A673 (cell line): Measurements from ENCODE around the gene H6PD. TPM values are rescaled to one million over a fixed set of nuclear protein-coding genes. Genes with fewer than 3 reads are reported as not detected.

ENCODE experiments used
- BruUV-seq: library from RNA; stranded (reverse); fragments of 400-500 nt; replicated peaks from 2 replicates; lab custom pipeline; 2021; lab: Mats Ljungman, UMichigan
- CTCF ChIA-PET: fragments of 300-600 bp; sonication (Branson Sonifier 250); formaldehyde crosslinking; loops from one replicate; lab custom pipeline; 2022; ENCODE audit warnings: antibody characterized with exemption; lab: Charles Lee
- POLR2A ChIA-PET: fragments of 300-600 bp; sonication (Branson Sonifier 250); formaldehyde crosslinking; loops from one replicate; lab custom pipeline; 2022; ENCODE audit warnings: antibody characterized with exemption; ENCODE audit not compliant: low non-redundant PET; lab: Charles Lee
- DNase-seq: peaks from one replicate; pipeline ENCODE4 v3.0.0-alpha.2; 2015; ENCODE audit warnings: low spot score
- H3K27ac ChIP-seq: fragments of 200-600 bp; sonication (generic); 2 replicates; pipeline ENCODE4 v1.5.1; 2016; ENCODE audit warnings: mixed run types, low read depth, mild to moderate bottlenecking, mixed read lengths, antibody characterized with exemption, low read length; ENCODE audit not compliant: poor library complexity, severe bottlenecking
- H3K27me3 ChIP-seq: fragments of 200-600 bp; sonication (generic); replicated peaks from 2 replicates; pipeline ENCODE4 v1.6.1; 2017; ENCODE audit warnings: mixed run types, low read depth, mild to moderate bottlenecking, mixed read lengths, antibody characterized with exemption, low read length; ENCODE audit not compliant: insufficient read depth, poor library complexity
- H3K36me3 ChIP-seq: fragments of 200-600 bp; sonication (generic); 2 replicates; pipeline ENCODE4 v1.6.1; 2016; ENCODE audit warnings: mixed run types, mild to moderate bottlenecking, mixed read lengths, antibody characterized with exemption, low read length; ENCODE audit not compliant: insufficient read depth, poor library complexity, severe bottlenecking
- H3K4me1 ChIP-seq: fragments of 200-600 bp; sonication (generic); 2 replicates; pipeline ENCODE4 v1.6.1; 2017; ENCODE audit warnings: mixed run types, mild to moderate bottlenecking, mixed read lengths, antibody characterized with exemption, low read length; ENCODE audit not compliant: insufficient read depth, poor library complexity, severe bottlenecking
- H3K4me3 ChIP-seq: fragments of 200-600 bp; sonication (generic); 2 replicates; pipeline ENCODE4 v1.5.1; 2016; ENCODE audit warnings: low read depth, mixed run types, mild to moderate bottlenecking, mixed read lengths, low read length; ENCODE audit not compliant: poor library complexity, severe bottlenecking
- H3K9me3 ChIP-seq: fragments of 200-600 bp; sonication (generic); 2 replicates; pipeline ENCODE4 v1.6.1; 2016; ENCODE audit warnings: mixed run types, low read depth, mild to moderate bottlenecking, mixed read lengths, antibody characterized with exemption, low read length; ENCODE audit not compliant: poor library complexity, severe bottlenecking
- EZH2 ChIP-seq: fragments of 200-600 bp; sonication (generic); IDR thresholded peaks from 2 replicates; pipeline ENCODE4 v1.6.1; 2017; ENCODE audit warnings: borderline replicate concordance, low read depth, mild to moderate bottlenecking, mixed read lengths, antibody characterized with exemption, low read length; ENCODE audit not compliant: poor library complexity, severe bottlenecking
- intact Hi-C: fragments of 100-400 bp; cut with micrococcal nuclease; formaldehyde crosslinking; loops from one replicate; pipeline ENCODE4 v1.10.0; 2022; ENCODE audit not compliant: unreplicated experiment
- total RNA-seq: library from RNA; stranded (reverse); gene quantifications from 2 replicates; pipeline ENCODE4 v1.2.3, GENCODE V29; 2021
- TF ChIP-seq, protein P1 (sequence below): fragments of 300-800, 200-600 bp; sonication (generic); conservative IDR thresholded peaks from 2 replicates; pipeline ENCODE4 v1.5.1; 2017; ENCODE audit warnings: low read depth, mild to moderate bottlenecking, antibody characterized with exemption, low read length, moderate library complexity, mixed read lengths

H6PD gene
- total RNA-seq, 1 experiment from 2014 or later = 6.2 TPM

DNA sequence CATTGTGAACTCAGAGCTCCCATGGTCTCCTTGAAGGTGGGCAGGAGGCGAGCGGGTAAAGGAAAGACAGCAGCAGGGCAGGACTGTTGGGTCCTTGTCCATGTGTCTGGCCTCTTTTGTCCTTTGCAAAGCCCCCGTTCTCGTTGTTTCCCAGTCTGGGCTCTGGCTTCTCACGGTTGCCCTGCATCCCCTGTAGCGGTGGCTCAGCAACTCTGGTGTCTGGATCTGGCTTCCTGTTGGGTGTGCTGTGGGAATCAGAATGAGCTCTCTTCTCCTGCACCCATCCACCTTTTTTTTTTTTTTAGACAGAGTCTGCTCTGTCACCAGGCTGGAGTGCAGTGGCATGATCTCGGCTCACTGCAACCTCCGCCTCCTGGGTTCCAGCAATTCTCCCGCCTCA is 11.1 kb downstream of the H6PD start:
- CTCF ChIA-PET = interaction anchor here (1.3 kb wide), 1 partner anchor 21 kb away, joined by 4 read pairs; no protein-coding TSS in a partner anchor
- Histone ChIP-seq H3K27ac (no peak overlapping the region), H3K4me3 (no peak overlapping the region), H3K36me3 (no peaks in the 10 kb centered on the region), H3K4me1 (no peaks in the 10 kb centered on the region), H3K9me3 (no peaks in the 10 kb centered on the region), H3K27me3 (peaks cover 5% of the 10 kb centered on the region)
- no peak for TF ChIP-seq EZH2
- TF ChIP-seq, protein P1, sequence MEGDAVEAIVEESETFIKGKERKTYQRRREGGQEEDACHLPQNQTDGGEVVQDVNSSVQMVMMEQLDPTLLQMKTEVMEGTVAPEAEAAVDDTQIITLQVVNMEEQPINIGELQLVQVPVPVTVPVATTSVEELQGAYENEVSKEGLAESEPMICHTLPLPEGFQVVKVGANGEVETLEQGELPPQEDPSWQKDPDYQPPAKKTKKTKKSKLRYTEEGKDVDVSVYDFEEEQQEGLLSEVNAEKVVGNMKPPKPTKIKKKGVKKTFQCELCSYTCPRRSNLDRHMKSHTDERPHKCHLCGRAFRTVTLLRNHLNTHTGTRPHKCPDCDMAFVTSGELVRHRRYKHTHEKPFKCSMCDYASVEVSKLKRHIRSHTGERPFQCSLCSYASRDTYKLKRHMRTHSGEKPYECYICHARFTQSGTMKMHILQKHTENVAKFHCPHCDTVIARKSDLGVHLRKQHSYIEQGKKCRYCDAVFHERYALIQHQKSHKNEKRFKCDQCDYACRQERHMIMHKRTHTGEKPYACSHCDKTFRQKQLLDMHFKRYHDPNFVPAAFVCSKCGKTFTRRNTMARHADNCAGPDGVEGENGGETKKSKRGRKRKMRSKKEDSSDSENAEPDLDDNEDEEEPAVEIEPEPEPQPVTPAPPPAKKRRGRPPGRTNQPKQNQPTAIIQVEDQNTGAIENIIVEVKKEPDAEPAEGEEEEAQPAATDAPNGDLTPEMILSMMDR = no peak
- no peak for DNase-seq
- BruUV-seq = no TSS peak
- POLR2A ChIA-PET = no interaction called here
- intact Hi-C loops = no loop called here

DNA sequence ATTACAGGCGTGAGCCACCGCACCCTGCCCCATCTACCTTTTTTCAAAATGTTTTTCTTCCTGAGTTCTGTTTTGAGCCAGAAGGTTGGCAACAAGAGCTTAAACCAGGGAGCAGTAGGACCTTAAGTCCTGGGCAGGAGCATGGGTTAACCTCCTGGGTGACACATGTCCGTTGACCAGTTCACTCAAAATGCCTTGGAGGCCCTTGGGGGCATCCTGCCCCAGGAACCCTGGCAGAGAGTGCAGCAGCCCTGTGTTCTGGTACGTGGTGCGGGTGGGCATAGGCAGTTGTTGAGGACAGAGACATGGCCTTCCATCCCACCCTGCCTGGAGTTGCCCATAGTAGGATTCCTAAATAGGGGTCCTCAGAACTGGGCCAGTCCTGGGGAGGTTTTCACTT is 11.6 kb downstream of the H6PD start:
- Histone ChIP-seq H3K36me3 (no peaks in the 10 kb centered on the region), H3K27me3 (peaks cover 9% of the 10 kb centered on the region), H3K4me3 (no peak overlapping the region), H3K27ac (no peak overlapping the region), H3K4me1 (no peaks in the 10 kb centered on the region), H3K9me3 (no peaks in the 10 kb centered on the region)
- intact Hi-C loops = no loop called here
- BruUV-seq = no TSS peak
- ChIA-PET CTCF (interaction anchor here (1.3 kb wide), 1 partner anchor 21 kb away, joined by 4 read pairs; no protein-coding TSS in a partner anchor), POLR2A (no interaction called here)
- no peak for TF ChIP-seq EZH2
- TF ChIP-seq, protein P1 = no peak
- no peak for DNase-seq

DNA sequence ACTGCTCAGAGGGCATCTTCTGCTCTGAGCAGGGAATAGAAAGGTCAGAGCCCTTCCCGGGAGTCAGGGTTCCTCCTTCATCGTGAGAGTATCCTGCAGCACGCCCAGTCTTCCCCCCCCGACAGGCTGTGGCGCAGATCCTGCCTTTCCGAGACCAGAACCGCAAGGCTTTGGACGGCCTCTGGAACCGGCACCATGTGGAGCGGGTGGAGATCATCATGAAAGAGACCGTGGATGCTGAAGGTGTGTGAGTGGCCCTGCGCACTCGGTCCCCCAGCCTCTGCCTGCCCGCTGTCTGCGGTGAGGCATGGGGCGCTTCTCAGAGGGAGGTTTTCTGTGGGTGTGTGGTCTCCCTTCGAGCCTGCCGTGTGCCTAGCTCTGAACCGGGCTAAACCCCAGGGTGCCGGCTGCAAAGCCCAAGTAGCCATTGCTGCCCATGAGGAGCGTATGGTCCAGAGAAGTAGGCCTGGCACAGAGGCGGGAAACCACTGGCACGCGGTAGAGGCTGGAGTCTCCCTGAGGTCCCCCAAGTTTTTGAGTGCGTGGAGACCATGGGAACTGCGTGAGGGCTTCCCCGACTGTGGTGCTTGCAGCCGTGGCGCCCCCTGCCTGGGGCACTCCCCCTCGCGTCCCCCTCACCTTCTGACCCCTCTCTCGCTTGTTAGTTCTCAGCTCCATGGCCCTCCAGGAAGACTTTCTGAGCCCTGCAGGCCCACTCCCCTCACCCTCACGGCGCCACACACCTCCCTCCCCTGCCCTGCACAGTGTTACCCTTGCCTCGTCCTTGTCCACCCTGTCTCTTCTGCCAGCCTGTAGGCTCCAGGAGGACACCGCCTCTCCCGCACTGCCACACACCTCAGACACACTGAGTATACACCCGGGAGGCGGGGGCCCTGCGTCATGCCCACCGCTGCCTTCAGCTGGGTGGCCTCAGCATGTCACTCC is 12.5 kb downstream of the H6PD start:
- no TSS peak for BruUV-seq
- intact Hi-C loops = no loop called here
- CTCF ChIA-PET = interaction anchor here (1.3 kb wide), 1 partner anchor 20 kb away, joined by 4 read pairs; no protein-coding TSS in a partner anchor

More for the DNA sequence above, 12.5 kb downstream of the H6PD start:
- Histone ChIP-seq H3K27me3 (peaks cover 18% of the 10 kb centered on the region), H3K27ac (no peak overlapping the region), H3K4me1 (peaks cover under 1% of the 10 kb centered on the region), H3K36me3 (no peaks in the 10 kb centered on the region), H3K9me3 (no peaks in the 10 kb centered on the region), H3K4me3 (no peak overlapping the region)
- POLR2A ChIA-PET = no interaction called here
- no peak for DNase-seq
- TF ChIP-seq, protein P1 = no peak
- TF ChIP-seq EZH2 = no peak
